ENCODE data around the gene RPTOR. TPM values are rescaled to one million over a fixed set of nuclear protein-coding genes. Genes with fewer than 3 reads are reported as not detected.

The RPTOR gene
- polyA plus RNA-seq, 1 donor (not counting 4 experiments of a cell fraction or from before 2014, with no cell fraction given): 4.0 TPM

DNA sequence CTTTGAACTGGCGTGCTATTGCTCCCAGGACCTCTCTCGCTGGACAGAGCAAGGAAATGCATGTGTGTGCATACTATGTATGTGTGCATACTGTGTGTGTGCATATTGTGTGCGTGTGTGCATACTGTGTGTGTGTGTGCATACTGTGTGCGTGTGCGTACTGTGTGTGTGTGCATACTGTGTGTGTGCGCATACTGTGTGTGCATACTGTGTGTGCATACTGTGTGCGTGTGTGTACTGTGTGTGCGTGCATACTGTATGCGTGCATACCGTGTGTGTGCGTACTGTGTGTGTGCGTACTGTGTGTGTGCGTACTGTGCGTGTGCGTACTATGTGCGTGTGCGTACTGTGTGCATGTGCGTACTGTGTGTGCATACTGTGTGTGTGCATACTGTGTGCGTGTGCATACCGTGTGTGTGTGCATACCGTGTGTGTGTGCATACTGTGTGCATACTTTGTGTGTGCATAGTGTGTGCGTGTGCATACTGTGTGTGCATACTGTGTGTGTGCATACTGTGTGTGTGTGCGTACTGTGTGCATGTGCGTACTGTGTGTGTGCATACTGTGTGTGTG is 89.4 kb downstream of the RPTOR start:
- dilution Hi-C loops (cut with MboI; ENCODE audit: extremely low pct_ligation_motif_present, low sequenced_read_pairs): no loop called here

DNA sequence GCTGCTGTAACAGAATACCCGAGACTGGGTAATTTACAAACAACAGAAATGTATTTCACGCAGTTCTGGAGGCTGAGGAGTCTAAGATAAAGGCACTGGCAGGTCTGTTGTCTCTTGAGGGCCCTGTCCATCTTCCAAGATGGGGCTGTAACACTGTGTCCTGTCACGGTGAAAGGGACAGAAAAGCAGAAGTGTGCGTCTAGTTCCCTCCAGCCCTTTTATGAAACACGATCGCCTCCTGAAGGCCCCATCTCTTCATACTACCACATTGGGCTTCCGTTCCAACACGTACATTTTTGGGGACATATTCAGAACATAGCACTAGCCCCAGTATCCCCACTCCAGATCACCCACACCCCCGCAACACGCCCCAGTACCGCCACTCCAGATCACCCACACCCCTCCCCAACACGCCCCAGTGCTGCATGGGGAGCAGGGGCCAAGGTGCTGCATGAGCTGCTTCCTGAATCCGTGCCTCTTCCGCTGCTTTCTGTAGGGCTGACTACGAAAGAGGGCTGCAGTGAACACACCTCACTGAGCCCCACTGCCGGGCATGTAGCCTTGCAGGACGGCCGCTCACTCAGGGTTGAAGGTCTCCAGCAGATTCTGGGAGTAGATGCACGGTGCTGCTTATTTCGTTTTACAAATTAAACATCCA is 91.9 kb downstream of the RPTOR start:
- no peak overlapping the region for H3K27ac ChIP-seq (ENCODE audit: control insufficient read depth, insufficient read depth, low read length)
- dilution Hi-C loops (cut with MboI; ENCODE audit: extremely low pct_ligation_motif_present, low sequenced_read_pairs): no loop called here
- no peaks in the 10 kb centered on the region for H3K4me1 ChIP-seq (ENCODE audit: control insufficient read depth, extremely low read depth, insufficient read depth, low read length)
- no peaks in the 10 kb centered on the region for H3K36me3 ChIP-seq (ENCODE audit: control insufficient read depth in 2 of 2, extremely low read depth in 1 of 2, insufficient read depth in 2 of 2, low read length in 2 of 2)
- no peaks in the 10 kb centered on the region for H3K27me3 ChIP-seq (ENCODE audit: control insufficient read depth, extremely low read depth, insufficient read depth, low read length)
- H3K9me1 ChIP-seq (ENCODE audit: control insufficient read depth, extremely low read depth, insufficient read depth, low read length): peaks cover 2% of the 10 kb centered on the region
- no peak overlapping the region for H3K9ac ChIP-seq (ENCODE audit: control insufficient read depth, extremely low read depth, insufficient read depth, low read length)
- DNase-seq (ENCODE audit: low read depth, low spot score) (no peak), FAIRE-seq (no peak)
- H4K20me1 ChIP-seq (ENCODE audit: control insufficient read depth, extremely low read depth, insufficient read depth, low read length): no peaks in the 10 kb centered on the region
- H2AFZ ChIP-seq (ENCODE audit: control insufficient read depth, low read length): no peak overlapping the region
- no peak overlapping the region for H3K4me2 ChIP-seq (ENCODE audit: control insufficient read depth, extremely low read depth, insufficient read depth, low read depth, low read length)
- no peaks in the 10 kb centered on the region for H3K9me3 ChIP-seq (ENCODE audit: control insufficient read depth, low read depth, low read length)
- H3K79me2 ChIP-seq (ENCODE audit: control insufficient read depth, insufficient read depth, low read length): peaks cover 44% of the 10 kb centered on the region
- TF ChIP-seq EZH2 (IDR thresholded peaks at IDR 0.05; ENCODE audit: low read length): no peak
- TF ChIP-seq, protein P1, sequence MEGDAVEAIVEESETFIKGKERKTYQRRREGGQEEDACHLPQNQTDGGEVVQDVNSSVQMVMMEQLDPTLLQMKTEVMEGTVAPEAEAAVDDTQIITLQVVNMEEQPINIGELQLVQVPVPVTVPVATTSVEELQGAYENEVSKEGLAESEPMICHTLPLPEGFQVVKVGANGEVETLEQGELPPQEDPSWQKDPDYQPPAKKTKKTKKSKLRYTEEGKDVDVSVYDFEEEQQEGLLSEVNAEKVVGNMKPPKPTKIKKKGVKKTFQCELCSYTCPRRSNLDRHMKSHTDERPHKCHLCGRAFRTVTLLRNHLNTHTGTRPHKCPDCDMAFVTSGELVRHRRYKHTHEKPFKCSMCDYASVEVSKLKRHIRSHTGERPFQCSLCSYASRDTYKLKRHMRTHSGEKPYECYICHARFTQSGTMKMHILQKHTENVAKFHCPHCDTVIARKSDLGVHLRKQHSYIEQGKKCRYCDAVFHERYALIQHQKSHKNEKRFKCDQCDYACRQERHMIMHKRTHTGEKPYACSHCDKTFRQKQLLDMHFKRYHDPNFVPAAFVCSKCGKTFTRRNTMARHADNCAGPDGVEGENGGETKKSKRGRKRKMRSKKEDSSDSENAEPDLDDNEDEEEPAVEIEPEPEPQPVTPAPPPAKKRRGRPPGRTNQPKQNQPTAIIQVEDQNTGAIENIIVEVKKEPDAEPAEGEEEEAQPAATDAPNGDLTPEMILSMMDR (optimal IDR thresholded peaks at IDR 0.05 in 1 of 3, IDR thresholded peaks at IDR 0.05 in 1 of 3, conservative IDR thresholded peaks at IDR 0.05 in 1 of 3; ENCODE audit: extremely low read depth in 1 of 3, insufficient read depth in 2 of 3, low read length in 3 of 3): no peak
- H3K4me3 ChIP-seq (ENCODE audit: control insufficient read depth in 2 of 3, extremely low read depth in 1 of 3, insufficient read depth in 2 of 3, low read depth in 1 of 3, low read length in 3 of 3): no peak overlapping the region

More for the DNA sequence above, 89.4 kb downstream of the RPTOR start:
- FAIRE-seq (no peak), DNase-seq (ENCODE audit: low read depth, low spot score) (no peak)
- Histone ChIP-seq H3K4me2 (ENCODE audit: control insufficient read depth, extremely low read depth, insufficient read depth, low read depth, low read length) (no peak overlapping the region), H4K20me1 (ENCODE audit: control insufficient read depth, extremely low read depth, insufficient read depth, low read length) (no peaks in the 10 kb centered on the region), H2AFZ (ENCODE audit: control insufficient read depth, low read length) (no peak overlapping the region), H3K27ac (ENCODE audit: control insufficient read depth, insufficient read depth, low read length) (no peak overlapping the region), H3K9ac (ENCODE audit: control insufficient read depth, extremely low read depth, insufficient read depth, low read length) (no peak overlapping the region), H3K27me3 (ENCODE audit: control insufficient read depth, extremely low read depth, insufficient read depth, low read length) (no peaks in the 10 kb centered on the region), H3K9me1 (ENCODE audit: control insufficient read depth, extremely low read depth, insufficient read depth, low read length) (peaks cover 2% of the 10 kb centered on the region), H3K36me3 (ENCODE audit: control insufficient read depth in 2 of 2, extremely low read depth in 1 of 2, insufficient read depth in 2 of 2, low read length in 2 of 2) (no peaks in the 10 kb centered on the region), H3K4me3 (ENCODE audit: control insufficient read depth in 2 of 3, extremely low read depth in 1 of 3, insufficient read depth in 2 of 3, low read depth in 1 of 3, low read length in 3 of 3) (no peak overlapping the region), H3K79me2 (ENCODE audit: control insufficient read depth, insufficient read depth, low read length) (peaks cover 34% of the 10 kb centered on the region), H3K4me1 (ENCODE audit: control insufficient read depth, extremely low read depth, insufficient read depth, low read length) (no peaks in the 10 kb centered on the region), H3K9me3 (ENCODE audit: control insufficient read depth, low read depth, low read length) (no peaks in the 10 kb centered on the region)
- TF ChIP-seq, protein P1 (optimal IDR thresholded peaks at IDR 0.05 in 1 of 3, IDR thresholded peaks at IDR 0.05 in 1 of 3, conservative IDR thresholded peaks at IDR 0.05 in 1 of 3; ENCODE audit: extremely low read depth in 1 of 3, insufficient read depth in 2 of 3, low read length in 3 of 3): no peak
- TF ChIP-seq EZH2 (IDR thresholded peaks at IDR 0.05; ENCODE audit: low read length): no peak

All from keratinocyte (primary cell).